ENCODE data around the gene DNAJB9.

DNAJB9 gene

GRCh38 chr7:108605559-108606201 lies 36.0 kb downstream of the DNAJB9 start:
- no peak for DNase-seq (ENCODE audit: low read depth in 2 of 2)

GRCh38 chr7:108609643-108610042 lies 40.0 kb downstream of the DNAJB9 start:
- no peak for DNase-seq (ENCODE audit: low read depth in 2 of 2)

- no peak for DNase-seq (ENCODE audit: low read depth in 2 of 2)
These were observed 41.6 kb downstream of the DNAJB9 start for GRCh38 chr7:108611268-108611667.

DNA sequence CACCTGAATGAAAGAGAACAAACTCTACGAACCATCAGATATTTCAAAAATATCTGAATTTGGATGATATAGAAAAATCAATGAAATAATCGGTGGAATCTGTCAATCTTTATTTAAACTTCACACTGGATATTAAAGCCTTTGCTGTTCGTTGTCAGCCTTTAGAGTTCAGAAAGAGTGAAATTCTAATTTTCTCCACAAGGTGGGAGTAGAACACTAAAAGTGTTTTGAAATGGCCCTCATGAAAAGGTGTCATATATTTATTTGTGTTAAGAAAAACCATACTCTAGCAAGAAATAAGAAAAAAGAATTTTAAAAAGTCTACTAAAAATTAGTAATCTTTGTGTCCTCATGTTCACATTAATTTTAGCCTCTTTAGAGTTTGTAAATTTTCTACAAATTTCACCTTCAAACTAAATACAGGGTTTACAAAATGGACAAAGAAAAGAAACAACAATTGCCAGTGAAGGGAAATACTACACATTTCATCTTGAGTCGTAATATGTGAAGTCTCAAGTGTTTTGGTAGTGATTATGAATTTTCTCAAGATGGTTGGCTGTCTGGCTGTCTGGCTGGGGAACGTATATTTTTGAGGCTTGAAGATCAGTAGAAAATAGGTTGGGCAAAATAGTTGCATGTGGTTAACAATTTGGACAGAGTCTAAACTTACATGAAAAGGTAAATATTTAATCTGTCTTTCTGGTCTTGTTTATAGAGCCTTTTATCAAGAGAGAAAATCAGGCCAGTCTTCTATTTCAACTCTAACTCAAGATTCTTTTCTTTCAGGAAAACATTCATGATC lies 43.7 kb downstream of the DNAJB9 start:
- DNase-seq (ENCODE audit: low read depth in 2 of 2): no peak

DNA sequence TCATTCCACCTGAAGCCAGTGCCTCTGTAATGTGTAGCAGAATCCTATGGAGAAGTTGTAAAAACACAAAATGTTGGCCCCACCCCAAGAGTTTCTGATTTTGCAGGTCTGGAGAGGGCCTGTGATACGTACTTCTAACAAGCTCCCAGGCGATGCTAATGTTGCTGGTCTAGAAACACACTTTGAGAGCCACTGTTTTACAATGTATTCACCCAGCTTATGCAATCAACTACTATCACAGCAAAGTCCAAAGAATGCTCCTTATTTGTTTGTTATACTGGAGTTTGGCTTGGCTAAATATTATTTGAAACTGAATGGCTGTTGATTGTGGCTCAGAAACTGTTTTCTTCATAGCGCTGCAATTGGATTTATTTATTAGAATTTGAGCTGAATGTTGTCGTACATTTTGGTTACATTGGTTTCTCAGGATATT lies 44.3 kb downstream of the DNAJB9 start:
- DNase-seq (ENCODE audit: low read depth in 2 of 2): no peak

- no peak for DNase-seq (ENCODE audit: low read depth in 2 of 2)
These were observed 45.2 kb downstream of the DNAJB9 start for GRCh38 chr7:108614896-108615295.

DNA sequence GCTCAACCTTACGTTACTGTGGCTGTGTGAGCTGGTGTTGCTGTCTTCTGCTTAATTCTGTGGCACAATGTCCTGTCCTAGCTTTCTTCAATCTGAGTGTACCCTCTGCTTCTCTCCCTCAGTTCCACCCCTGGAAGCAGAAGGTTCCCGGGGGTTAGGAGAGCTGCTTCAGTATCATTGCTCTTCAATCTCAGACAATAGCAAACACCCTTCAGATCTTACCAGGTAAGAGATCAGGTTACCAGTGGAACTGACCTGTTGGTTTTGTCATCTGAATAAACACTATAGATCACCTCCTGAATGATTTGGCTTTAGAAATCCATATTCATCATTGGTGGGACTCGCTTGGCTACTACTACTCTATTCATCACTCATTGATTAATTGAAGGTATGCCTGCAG lies 48.4 kb downstream of the DNAJB9 start:
- DNase-seq (ENCODE audit: low read depth in 2 of 2): no peak

DNA sequence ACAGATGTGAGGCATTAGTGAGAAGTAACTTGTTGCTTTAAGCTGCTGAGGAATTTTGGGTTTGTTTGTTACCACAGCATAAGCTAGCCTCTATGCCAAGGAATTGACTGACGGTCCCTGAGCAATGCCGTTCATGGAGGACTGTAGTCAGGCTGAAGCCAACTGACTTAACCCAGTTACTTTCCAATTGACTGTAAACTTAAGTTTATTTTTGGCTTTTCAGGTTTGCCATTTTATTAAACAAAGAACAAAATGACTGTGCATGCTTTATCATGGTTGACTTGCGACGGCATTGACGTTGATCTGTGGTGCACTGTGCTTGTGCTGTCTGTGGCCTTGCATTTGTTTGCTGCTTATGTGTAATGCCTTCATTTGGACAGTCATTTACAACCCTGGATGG lies 53.5 kb downstream of the DNAJB9 start:
- DNase-seq (ENCODE audit: low read depth in 2 of 2): no peak

Data from activated CD8-positive, alpha-beta memory T cell treated with anti-CD3 and anti-CD28 coated beads for 4 hours (primary cell).